Osteoblast (primary cell): ENCODE measurements around the gene HOXA2. TPM values are rescaled to one million over a fixed set of nuclear protein-coding genes. Genes with fewer than 3 reads are reported as not detected.

Experiments used
- DNase-seq: peaks from one replicate; pipeline ENCODE4 v3.0.0; 2011; ENCODE audit warnings: low spot score, mixed read lengths; ENCODE audit not compliant: insufficient read length; ENCODE audit errors: missing footprints
- H2AFZ ChIP-seq: 2 replicates; pipeline ENCODE4 v1.6.0; 2011; ENCODE audit warnings: mild to moderate bottlenecking, low read length
- H3K27ac ChIP-seq: 2 replicates; pipeline ENCODE4 v1.5.1; 2011; ENCODE audit warnings: mild to moderate bottlenecking, low read depth, low read length, moderate library complexity
- H3K27me3 ChIP-seq: 2 replicates; pipeline ENCODE4 v1.6.0; 2012; ENCODE audit warnings: mild to moderate bottlenecking, control low read depth, inconsistent platforms, low read length, moderate library complexity; ENCODE audit not compliant: insufficient read depth
- H3K36me3 ChIP-seq: 2 replicates; pipeline ENCODE4 v1.5.1; 2011; ENCODE audit warnings: mild to moderate bottlenecking, low read length, control low read depth, moderate library complexity; ENCODE audit not compliant: insufficient read depth
- H3K4me1 ChIP-seq: 2 replicates; pipeline ENCODE4 v1.5.1; 2011; ENCODE audit warnings: mild to moderate bottlenecking, low read length, control low read depth, moderate library complexity; ENCODE audit not compliant: insufficient read depth
- H3K4me2 ChIP-seq: 2 replicates; pipeline ENCODE4 v1.6.0; 2011; ENCODE audit warnings: mild to moderate bottlenecking, low read length; ENCODE audit not compliant: insufficient read depth
- H3K4me3 ChIP-seq: fragments of 200-600 bp; sonication (generic); 3 replicates; pipeline ENCODE4 v1.5.1; 2012; ENCODE audit warnings: mild to moderate bottlenecking, low read length, inconsistent platforms; ENCODE audit not compliant: insufficient read depth
- H3K79me2 ChIP-seq: 2 replicates; pipeline ENCODE4 v1.6.0; 2012; ENCODE audit warnings: mild to moderate bottlenecking, low read length, control low read depth, inconsistent platforms; ENCODE audit not compliant: insufficient read depth
- H3K9me3 ChIP-seq: 2 replicates; pipeline ENCODE4 v1.5.1; 2011; ENCODE audit warnings: low read depth, low read length, control low read depth
- H4K20me1 ChIP-seq: 2 replicates; pipeline ENCODE4 v1.6.0; 2012; ENCODE audit warnings: mild to moderate bottlenecking, low read length, control low read depth; ENCODE audit not compliant: insufficient read depth
- total RNA-seq: library from RNA; depleted of rRNA; stranded (reverse); fragments of >200 nt; gene quantifications from 2 replicates; pipeline ENCODE4 v1.2.3, GENCODE V29; 2012
- TF ChIP-seq, protein P1 (sequence below): IDR thresholded peaks from 2 replicates; pipeline ENCODE4 v1.5.1; 2011; ENCODE audit warnings: mild to moderate bottlenecking, low read depth, low read length, moderate library complexity; ENCODE audit errors: extremely low read depth

Gene HOXA2
- total RNA-seq, 1 donor: 0.36 TPM

- Histone ChIP-seq H3K4me2 (no peak overlapping the region), H3K4me3 (no peak overlapping the region)
- DNase-seq: peak; percentile 57
These were observed 21.8 kb upstream of the HOXA2 start for GRCh38 chr7:27124096-27124901.

DNA sequence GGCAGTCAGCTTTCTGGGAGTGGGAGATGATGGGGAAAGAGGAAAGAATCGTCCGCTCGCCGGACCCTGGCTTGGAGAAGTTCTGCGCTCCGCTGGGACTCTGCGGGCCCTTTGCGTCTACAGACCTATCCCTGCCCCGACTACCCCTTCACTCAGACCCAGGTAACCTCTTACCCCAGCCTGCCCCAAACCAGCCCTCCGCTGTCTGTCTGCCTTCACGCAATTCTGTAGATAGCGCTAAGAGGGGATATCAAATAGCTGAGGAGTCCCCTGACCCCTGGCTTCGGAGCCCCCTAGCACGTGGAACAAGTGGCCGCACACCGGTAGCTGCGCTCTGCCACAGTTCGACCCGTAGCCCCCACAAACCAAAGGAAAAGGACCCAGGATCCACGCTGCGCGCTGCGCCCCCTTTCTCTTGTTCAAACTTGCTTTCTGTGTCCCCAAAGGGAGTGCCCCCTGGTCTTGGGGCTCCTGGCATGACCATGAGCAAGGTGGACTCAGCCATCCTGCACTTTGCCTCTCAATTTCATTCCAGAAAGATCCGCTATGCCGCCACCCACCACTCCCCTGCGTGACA, 21.1 kb upstream of the HOXA2 start:
- no peaks in the 10 kb centered on the region for H3K9me3 ChIP-seq
- no peak overlapping the region for H2AFZ ChIP-seq
- peaks cover 13% of the 10 kb centered on the region for H3K36me3 ChIP-seq
- no peaks in the 10 kb centered on the region for H3K4me1 ChIP-seq
- H3K27me3 ChIP-seq: no peaks in the 10 kb centered on the region
- no peak overlapping the region for H3K4me3 ChIP-seq
- H3K27ac ChIP-seq: no peak overlapping the region
- peaks cover 6% of the 10 kb centered on the region for H4K20me1 ChIP-seq
- H3K79me2 ChIP-seq: no peaks in the 10 kb centered on the region
- H3K4me2 ChIP-seq: no peak overlapping the region
- peak; percentile 75 for DNase-seq
- TF ChIP-seq, protein P1, sequence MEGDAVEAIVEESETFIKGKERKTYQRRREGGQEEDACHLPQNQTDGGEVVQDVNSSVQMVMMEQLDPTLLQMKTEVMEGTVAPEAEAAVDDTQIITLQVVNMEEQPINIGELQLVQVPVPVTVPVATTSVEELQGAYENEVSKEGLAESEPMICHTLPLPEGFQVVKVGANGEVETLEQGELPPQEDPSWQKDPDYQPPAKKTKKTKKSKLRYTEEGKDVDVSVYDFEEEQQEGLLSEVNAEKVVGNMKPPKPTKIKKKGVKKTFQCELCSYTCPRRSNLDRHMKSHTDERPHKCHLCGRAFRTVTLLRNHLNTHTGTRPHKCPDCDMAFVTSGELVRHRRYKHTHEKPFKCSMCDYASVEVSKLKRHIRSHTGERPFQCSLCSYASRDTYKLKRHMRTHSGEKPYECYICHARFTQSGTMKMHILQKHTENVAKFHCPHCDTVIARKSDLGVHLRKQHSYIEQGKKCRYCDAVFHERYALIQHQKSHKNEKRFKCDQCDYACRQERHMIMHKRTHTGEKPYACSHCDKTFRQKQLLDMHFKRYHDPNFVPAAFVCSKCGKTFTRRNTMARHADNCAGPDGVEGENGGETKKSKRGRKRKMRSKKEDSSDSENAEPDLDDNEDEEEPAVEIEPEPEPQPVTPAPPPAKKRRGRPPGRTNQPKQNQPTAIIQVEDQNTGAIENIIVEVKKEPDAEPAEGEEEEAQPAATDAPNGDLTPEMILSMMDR: no peak

More at GRCh38 chr7:27124096-27124901, 21.8 kb upstream of the HOXA2 start:
- Histone ChIP-seq H3K27ac (no peak overlapping the region), H4K20me1 (peaks cover 6% of the 10 kb centered on the region), H3K36me3 (peaks cover 11% of the 10 kb centered on the region), H3K4me1 (no peaks in the 10 kb centered on the region), H3K27me3 (no peaks in the 10 kb centered on the region), H3K79me2 (peaks cover 5% of the 10 kb centered on the region), H2AFZ (no peak overlapping the region), H3K9me3 (no peaks in the 10 kb centered on the region)
- TF ChIP-seq, protein P1: no peak

DNA sequence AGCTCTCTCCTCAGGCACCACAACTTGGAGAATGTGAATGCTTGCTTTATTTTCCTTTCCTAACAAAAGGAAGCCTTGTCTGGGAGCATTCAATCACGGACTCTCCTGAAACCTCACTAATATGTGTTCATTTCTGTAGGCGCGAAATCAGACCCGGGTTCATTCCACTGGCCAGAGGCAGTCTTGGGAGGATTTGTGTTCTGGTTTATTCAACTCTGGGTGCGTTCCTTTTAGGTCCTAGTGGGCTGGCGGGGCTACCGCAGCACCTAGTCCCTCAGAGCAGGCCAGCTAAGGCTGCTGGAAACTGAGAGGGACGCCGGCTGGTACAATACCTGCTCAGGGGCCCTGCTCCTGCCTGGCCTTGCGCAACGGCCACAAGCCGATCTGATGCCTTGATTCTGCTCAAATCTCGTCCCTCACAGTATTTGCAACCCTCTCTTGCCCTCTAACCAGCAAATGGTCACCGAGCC, 20.6 kb upstream of the HOXA2 start:
- Histone ChIP-seq H3K79me2 (no peaks in the 10 kb centered on the region), H3K4me3 (no peak overlapping the region), H3K4me2 (no peak overlapping the region), H2AFZ (no peak overlapping the region), H3K4me1 (no peaks in the 10 kb centered on the region), H3K36me3 (peaks cover 13% of the 10 kb centered on the region), H4K20me1 (peaks cover 6% of the 10 kb centered on the region), H3K9me3 (no peaks in the 10 kb centered on the region), H3K27me3 (no peaks in the 10 kb centered on the region), H3K27ac (no peak overlapping the region)
- TF ChIP-seq, protein P1: no peak
- peak; percentile 34 for DNase-seq
